ENCODE data around the gene MTERF2. TPM values are rescaled to one million over a fixed set of nuclear protein-coding genes. Genes with fewer than 3 reads are reported as not detected.

Gene MTERF2
- total RNA-seq, 4 donors from 2014 or later = 15.8 to 20.9 (median 19.3) TPM

GRCh38 chr12:106960443-106960842, 26.5 kb downstream of the MTERF2 start:
- no peak for TF ChIP-seq CTCF (IDR thresholded peaks at IDR 0.05; ENCODE audit: low read depth)

GRCh38 chr12:106957583-106957982, 29.4 kb downstream of the MTERF2 start:
- no peak for TF ChIP-seq CTCF (IDR thresholded peaks at IDR 0.05; ENCODE audit: low read depth)

GRCh38 chr12:106956048-106956578, 30.8 kb downstream of the MTERF2 start:
- TF ChIP-seq CTCF (IDR thresholded peaks at IDR 0.05; ENCODE audit: low read depth) = no peak

GRCh38 chr12:106955377-106956047, 31.4 kb downstream of the MTERF2 start, which contains the start of gene TMEM263:
Gene TMEM263 (plus strand): TSS chr12:106955907. CDS start chr12:106967117, 11,210 bp downstream.
- TF ChIP-seq CTCF (IDR thresholded peaks at IDR 0.05; ENCODE audit: low read depth) = no peak

GRCh38 chr12:106954462-106955376, 32.2 kb downstream of the MTERF2 start:
- TF ChIP-seq CTCF (IDR thresholded peaks at IDR 0.05; ENCODE audit: low read depth) = no peak

GRCh38 chr12:106953352-106954250, 33.3 kb downstream of the MTERF2 start:
- no peak for TF ChIP-seq CTCF (IDR thresholded peaks at IDR 0.05; ENCODE audit: low read depth)
